Mesothelial cell of epicardium (in vitro differentiated cells): ENCODE results near the gene LRRC55. TPM values are rescaled to one million over a fixed set of nuclear protein-coding genes. Genes with fewer than 3 reads are reported as not detected.

Source experiments
- DNase-seq, 2 experiments: peaks; one replicate each; pipeline ENCODE4 v3.0.0; 2021; ENCODE audit warnings: low spot score in 2 of 2; ENCODE audit not compliant: unreplicated experiment in 2 of 2
- H3K27ac Mint-ChIP-seq: 2 replicates; pipeline ENCODE4 v1.8.0; 2021; ENCODE audit warnings: mixed read lengths
- H3K27me3 Mint-ChIP-seq: 2 replicates; pipeline ENCODE4 v1.8.0; 2021; ENCODE audit warnings: low read depth, mixed read lengths
- H3K36me3 Mint-ChIP-seq: 2 replicates; pipeline ENCODE4 v1.8.0; 2021; ENCODE audit warnings: mixed read lengths
- H3K4me1 Mint-ChIP-seq: 2 replicates; pipeline ENCODE4 v1.8.0; 2021; ENCODE audit warnings: mixed read lengths
- H3K4me3 Mint-ChIP-seq: 2 replicates; pipeline ENCODE4 v1.8.0; 2021; ENCODE audit warnings: mild to moderate bottlenecking, moderate library complexity, mixed read lengths
- H3K9me3 Mint-ChIP-seq: 2 replicates; pipeline ENCODE4 v1.8.0; 2021; ENCODE audit warnings: mixed read lengths
- total RNA-seq: library from RNA; stranded (reverse); gene quantifications from 3 replicates; pipeline ENCODE4 v1.2.1, GENCODE V29; 2021
- TF ChIP-seq, protein P1 (sequence below): fragments of 200-600 bp; sonication (generic); IDR thresholded peaks from one replicate; pipeline ENCODE4 v1.5.0; 2021; ENCODE audit warnings: antibody characterized with exemption; ENCODE audit not compliant: unreplicated experiment

Gene LRRC55
- total RNA-seq, 1 donor from 2014 or later = 13.2 TPM

DNA sequence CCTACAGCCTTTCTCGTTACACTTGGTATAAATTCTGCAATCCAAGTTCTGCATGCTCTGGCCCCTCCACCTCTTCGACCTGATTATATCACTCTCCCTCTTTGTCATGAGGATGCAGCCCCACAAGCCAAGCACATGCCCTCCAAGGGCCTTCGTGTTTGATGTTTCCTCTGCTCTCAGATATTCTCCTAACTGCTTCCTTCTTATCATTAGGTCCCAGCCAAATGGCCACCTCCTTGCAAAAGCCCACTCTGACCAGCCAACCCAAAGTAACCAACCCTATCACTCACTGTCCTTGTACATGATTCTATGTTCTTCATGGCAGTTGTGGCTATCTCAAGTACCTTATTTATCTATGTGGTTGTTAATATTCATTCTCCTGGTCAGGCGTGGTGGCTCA lies 38.3 kb upstream of the LRRC55 start:
- H3K4me3 Mint-ChIP-seq = no peak overlapping the region

DNA sequence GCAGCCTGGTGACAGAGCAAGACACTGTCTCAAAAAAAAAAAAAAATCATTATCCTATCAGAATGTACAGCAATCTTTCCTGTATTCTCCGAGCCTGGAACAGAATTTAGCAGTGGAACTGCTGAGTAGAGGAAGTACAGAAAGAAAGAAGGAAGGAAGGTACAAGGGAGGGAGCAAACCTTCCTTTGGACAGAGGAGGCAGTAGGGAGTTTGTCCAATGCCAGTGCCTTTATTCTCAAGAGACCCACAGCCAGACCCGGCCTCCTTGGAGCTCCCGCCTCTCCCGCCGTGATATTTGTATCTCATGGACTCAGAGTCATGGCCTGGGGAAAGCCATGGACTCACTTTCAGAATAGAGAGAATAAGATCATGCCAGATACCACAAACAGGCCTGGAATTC lies 37.7 kb upstream of the LRRC55 start:
- TF ChIP-seq, protein P1, sequence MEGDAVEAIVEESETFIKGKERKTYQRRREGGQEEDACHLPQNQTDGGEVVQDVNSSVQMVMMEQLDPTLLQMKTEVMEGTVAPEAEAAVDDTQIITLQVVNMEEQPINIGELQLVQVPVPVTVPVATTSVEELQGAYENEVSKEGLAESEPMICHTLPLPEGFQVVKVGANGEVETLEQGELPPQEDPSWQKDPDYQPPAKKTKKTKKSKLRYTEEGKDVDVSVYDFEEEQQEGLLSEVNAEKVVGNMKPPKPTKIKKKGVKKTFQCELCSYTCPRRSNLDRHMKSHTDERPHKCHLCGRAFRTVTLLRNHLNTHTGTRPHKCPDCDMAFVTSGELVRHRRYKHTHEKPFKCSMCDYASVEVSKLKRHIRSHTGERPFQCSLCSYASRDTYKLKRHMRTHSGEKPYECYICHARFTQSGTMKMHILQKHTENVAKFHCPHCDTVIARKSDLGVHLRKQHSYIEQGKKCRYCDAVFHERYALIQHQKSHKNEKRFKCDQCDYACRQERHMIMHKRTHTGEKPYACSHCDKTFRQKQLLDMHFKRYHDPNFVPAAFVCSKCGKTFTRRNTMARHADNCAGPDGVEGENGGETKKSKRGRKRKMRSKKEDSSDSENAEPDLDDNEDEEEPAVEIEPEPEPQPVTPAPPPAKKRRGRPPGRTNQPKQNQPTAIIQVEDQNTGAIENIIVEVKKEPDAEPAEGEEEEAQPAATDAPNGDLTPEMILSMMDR = no peak
- no peaks in the 10 kb centered on the region for H3K36me3 Mint-ChIP-seq
- DNase-seq = no peak
- no peak overlapping the region for H3K27ac Mint-ChIP-seq
- H3K4me1 Mint-ChIP-seq = peaks cover 11% of the 10 kb centered on the region
- no peaks in the 10 kb centered on the region for H3K9me3 Mint-ChIP-seq
- no peak overlapping the region for H3K4me3 Mint-ChIP-seq
- no peaks in the 10 kb centered on the region for H3K27me3 Mint-ChIP-seq

More for the DNA sequence above, 38.3 kb upstream of the LRRC55 start:
- Mint-ChIP-seq H3K9me3 (peaks cover 3% of the 10 kb centered on the region), H3K36me3 (no peaks in the 10 kb centered on the region), H3K4me1 (peaks cover 11% of the 10 kb centered on the region), H3K27me3 (no peaks in the 10 kb centered on the region), H3K27ac (no peak overlapping the region)
- no peak for DNase-seq
- TF ChIP-seq, protein P1 = no peak

DNA sequence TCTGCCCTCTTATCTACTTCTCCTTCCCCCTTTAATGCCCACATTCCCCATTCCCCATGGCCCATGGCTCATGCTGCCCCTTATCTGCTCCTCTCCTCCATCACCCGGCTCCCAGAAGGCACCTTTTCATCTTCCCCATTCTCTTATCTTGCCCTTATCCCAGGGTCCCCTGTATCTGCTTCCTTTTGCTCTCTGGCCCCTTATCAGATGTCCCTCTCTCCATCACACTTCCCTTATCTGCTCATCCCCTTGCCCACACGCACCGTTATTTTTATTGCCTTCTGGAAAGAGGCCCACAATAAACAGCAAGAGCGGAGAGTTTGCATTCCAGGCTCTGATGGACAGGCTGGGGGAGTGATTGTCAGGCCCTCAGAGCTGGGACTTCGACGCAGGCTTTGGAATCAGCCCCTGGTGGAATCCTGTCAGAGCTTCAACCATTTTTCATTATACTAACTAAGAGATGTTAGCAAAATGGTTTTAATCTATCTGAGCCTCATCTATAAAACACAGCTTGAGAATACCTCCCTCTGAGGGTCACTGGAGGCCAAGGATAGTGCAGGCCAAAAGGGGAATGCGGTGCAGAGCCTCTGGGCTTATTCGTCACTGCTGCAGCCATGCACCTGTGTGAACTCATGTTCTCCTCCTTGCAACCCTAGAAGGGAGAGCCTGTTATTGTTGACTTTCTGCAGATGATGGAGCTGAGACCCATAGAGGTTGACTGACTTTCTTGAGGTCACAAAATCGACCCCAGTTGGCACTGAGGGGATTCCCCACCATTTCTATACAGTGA lies 37.0 kb upstream of the LRRC55 start:
- Mint-ChIP-seq H3K27ac (no peak overlapping the region), H3K4me1 (peaks cover 11% of the 10 kb centered on the region), H3K9me3 (no peaks in the 10 kb centered on the region), H3K27me3 (no peaks in the 10 kb centered on the region), H3K36me3 (no peaks in the 10 kb centered on the region), H3K4me3 (no peak overlapping the region)
- TF ChIP-seq, protein P1 = no peak
- no peak for DNase-seq

DNA sequence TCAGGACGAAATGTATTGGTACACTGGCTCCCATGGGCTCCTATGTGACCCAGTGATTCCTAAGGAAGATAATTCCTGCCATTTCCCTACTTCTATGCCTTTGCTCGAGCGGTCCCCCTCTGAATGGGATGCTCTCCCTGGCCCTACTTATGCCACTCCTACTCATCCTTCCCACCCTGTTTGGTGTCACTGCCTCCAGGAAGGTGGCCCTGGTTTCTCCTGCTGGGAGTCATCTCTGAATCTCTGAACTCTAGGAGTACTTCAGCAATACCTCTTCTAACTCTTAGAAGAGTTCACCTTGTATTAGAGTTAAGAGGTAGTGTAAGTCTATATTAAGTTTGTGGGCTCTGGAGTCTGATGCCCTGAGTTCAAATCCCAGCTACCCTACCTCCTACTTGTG lies 35.5 kb upstream of the LRRC55 start:
- TF ChIP-seq, protein P1 = no peak
- Mint-ChIP-seq H3K4me1 (peaks cover 14% of the 10 kb centered on the region), H3K9me3 (no peaks in the 10 kb centered on the region), H3K4me3 (no peak overlapping the region), H3K27ac (no peak overlapping the region), H3K36me3 (no peaks in the 10 kb centered on the region), H3K27me3 (no peaks in the 10 kb centered on the region)
- DNase-seq = no peak

DNA sequence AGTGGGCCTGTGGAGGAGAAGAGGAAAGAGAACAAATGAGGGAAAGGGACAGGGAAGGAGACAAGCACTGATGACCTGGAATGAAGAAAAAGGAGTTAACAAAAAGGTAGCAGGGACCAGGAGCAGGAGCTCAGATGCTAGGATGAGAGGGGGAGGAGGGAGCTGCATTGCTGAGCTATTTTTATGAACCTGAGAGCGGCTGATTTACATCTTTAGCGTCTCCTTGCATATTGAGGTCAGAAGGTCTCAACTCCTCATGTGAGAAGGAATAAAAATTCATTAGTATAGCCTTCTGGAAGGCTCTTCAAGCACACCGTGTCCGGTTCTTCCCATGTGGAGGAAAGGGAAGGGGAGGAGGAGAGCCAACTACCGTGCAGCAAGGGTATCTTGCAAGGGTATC lies 33.1 kb upstream of the LRRC55 start:
- no peak overlapping the region for H3K27ac Mint-ChIP-seq
- no peaks in the 10 kb centered on the region for H3K27me3 Mint-ChIP-seq
- TF ChIP-seq, protein P1 = no peak
- no peaks in the 10 kb centered on the region for H3K9me3 Mint-ChIP-seq
- H3K36me3 Mint-ChIP-seq = no peaks in the 10 kb centered on the region
- H3K4me3 Mint-ChIP-seq = no peak overlapping the region
- H3K4me1 Mint-ChIP-seq = peaks cover 14% of the 10 kb centered on the region
- DNase-seq = no peak
